GM19468 (cell line): ENCODE results near the gene PDHX.

Source experiments
- ATAC-seq: cut with Tn5 transposase; IDR thresholded peaks from one replicate; pipeline ENCODE4 v1.9.1; 2021; ENCODE audit warnings: mild to moderate bottlenecking, moderate library complexity, moderate number of reproducible peaks; ENCODE audit not compliant: unreplicated experiment; ENCODE audit errors: extremely low read depth

PDHX gene

GRCh38 chr11:34944692-34945091, 28.3 kb downstream of the PDHX start:
- ATAC-seq = no peak

- no peak for ATAC-seq
These were observed 32.3 kb downstream of the PDHX start for GRCh38 chr11:34948696-34949095.

GRCh38 chr11:34953955-34954354, 37.5 kb downstream of the PDHX start:
- no peak for ATAC-seq

- ATAC-seq = no peak
These were observed 40.8 kb downstream of the PDHX start for GRCh38 chr11:34957206-34957605.

GRCh38 chr11:34957606-34958005, 41.2 kb downstream of the PDHX start:
- ATAC-seq = no peak

GRCh38 chr11:34959770-34960169, 43.4 kb downstream of the PDHX start:
- ATAC-seq = no peak

- ATAC-seq = no peak
These were observed 43.9 kb downstream of the PDHX start for GRCh38 chr11:34960277-34960676.

GRCh38 chr11:34962034-34962433, 45.6 kb downstream of the PDHX start:
- ATAC-seq = no peak

- ATAC-seq = no peak
These were observed 46.9 kb downstream of the PDHX start for GRCh38 chr11:34963351-34963750.

GRCh38 chr11:34964610-34965331, 48.4 kb downstream of the PDHX start:
- ATAC-seq = no peak

- no peak for ATAC-seq
These were observed 52.4 kb downstream of the PDHX start for GRCh38 chr11:34968862-34969261.

GRCh38 chr11:34970033-34970432, 53.6 kb downstream of the PDHX start:
- ATAC-seq = no peak

GRCh38 chr11:34970480-34970879, 54.1 kb downstream of the PDHX start:
- no peak for ATAC-seq

- no peak for ATAC-seq
These were observed 55.5 kb downstream of the PDHX start for GRCh38 chr11:34971928-34972327.

GRCh38 chr11:34972366-34972765, 55.9 kb downstream of the PDHX start:
- ATAC-seq = no peak

- ATAC-seq = no peak
These were observed 56.5 kb downstream of the PDHX start for GRCh38 chr11:34972892-34973291.

GRCh38 chr11:34975482-34975881, 59.1 kb downstream of the PDHX start:
- ATAC-seq = no peak

GRCh38 chr11:34976496-34977088, 60.2 kb downstream of the PDHX start:
- ATAC-seq = no peak

- no peak for ATAC-seq
These were observed 60.9 kb downstream of the PDHX start for GRCh38 chr11:34977089-34977912.

- ATAC-seq = no peak
These were observed 62.1 kb downstream of the PDHX start for GRCh38 chr11:34978236-34979191.
